Measurements from ENCODE around the gene UNC93A. TPM values are rescaled to one million over a fixed set of nuclear protein-coding genes. Genes with fewer than 3 reads are reported as not detected.
"Not testable (repeated sequence)": the region's sequence is repeated elsewhere in the genome, so short reads cannot be mapped to it uniquely, and the experiment has no call there.

Gene UNC93A
- total RNA-seq, 2 experiments from 2014 or later: not detected

GRCh38 chr6:167285077-167285770 is 5.9 kb upstream of the UNC93A start:
- ChIA-PET POLR2A (no interaction called here), CTCF (ENCODE audit: unreplicated experiment) (no interaction called here)
- Histone ChIP-seq H3K27ac (ENCODE audit: low read depth, low read length, poor library complexity, severe bottlenecking) (no peak overlapping the region), H3K79me2 (ENCODE audit: insufficient read depth, low read depth, low read length) (no peaks in the 10 kb centered on the region), H3K36me3 (ENCODE audit: insufficient read depth, low read length) (no peaks in the 10 kb centered on the region), H2AFZ (ENCODE audit: low read length) (no peak overlapping the region), H3K9me3 (ENCODE audit: low read length) (no peaks in the 10 kb centered on the region), H3K4me1 (ENCODE audit: insufficient read depth, low read length, poor library complexity, severe bottlenecking) (no peaks in the 10 kb centered on the region), H3K4me2 (ENCODE audit: low read length) (no peak overlapping the region), H3K4me3 (ENCODE audit: low read depth, low read length, poor library complexity, severe bottlenecking) (no peak overlapping the region), H3K9me2 (ENCODE audit: insufficient read depth, low read length) (no peaks in the 10 kb centered on the region), H4K20me1 (ENCODE audit: insufficient read depth, low read length) (no peaks in the 10 kb centered on the region)
- no TSS peak for BruUV-seq (replicated peaks)
- no peak for TF ChIP-seq EZH2phosphoT487 (IDR thresholded peaks at IDR 0.05; ENCODE audit: borderline replicate concordance, low read depth, low read length)
- TF ChIP-seq, protein P1, sequence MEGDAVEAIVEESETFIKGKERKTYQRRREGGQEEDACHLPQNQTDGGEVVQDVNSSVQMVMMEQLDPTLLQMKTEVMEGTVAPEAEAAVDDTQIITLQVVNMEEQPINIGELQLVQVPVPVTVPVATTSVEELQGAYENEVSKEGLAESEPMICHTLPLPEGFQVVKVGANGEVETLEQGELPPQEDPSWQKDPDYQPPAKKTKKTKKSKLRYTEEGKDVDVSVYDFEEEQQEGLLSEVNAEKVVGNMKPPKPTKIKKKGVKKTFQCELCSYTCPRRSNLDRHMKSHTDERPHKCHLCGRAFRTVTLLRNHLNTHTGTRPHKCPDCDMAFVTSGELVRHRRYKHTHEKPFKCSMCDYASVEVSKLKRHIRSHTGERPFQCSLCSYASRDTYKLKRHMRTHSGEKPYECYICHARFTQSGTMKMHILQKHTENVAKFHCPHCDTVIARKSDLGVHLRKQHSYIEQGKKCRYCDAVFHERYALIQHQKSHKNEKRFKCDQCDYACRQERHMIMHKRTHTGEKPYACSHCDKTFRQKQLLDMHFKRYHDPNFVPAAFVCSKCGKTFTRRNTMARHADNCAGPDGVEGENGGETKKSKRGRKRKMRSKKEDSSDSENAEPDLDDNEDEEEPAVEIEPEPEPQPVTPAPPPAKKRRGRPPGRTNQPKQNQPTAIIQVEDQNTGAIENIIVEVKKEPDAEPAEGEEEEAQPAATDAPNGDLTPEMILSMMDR (conservative IDR thresholded peaks at IDR 0.05; ENCODE audit: low read length): no peak
- intact Hi-C loops (cut with micrococcal nuclease; ENCODE audit: unreplicated experiment): no loop called here
- no peak for DNase-seq (ENCODE audit: low spot score)

DNA sequence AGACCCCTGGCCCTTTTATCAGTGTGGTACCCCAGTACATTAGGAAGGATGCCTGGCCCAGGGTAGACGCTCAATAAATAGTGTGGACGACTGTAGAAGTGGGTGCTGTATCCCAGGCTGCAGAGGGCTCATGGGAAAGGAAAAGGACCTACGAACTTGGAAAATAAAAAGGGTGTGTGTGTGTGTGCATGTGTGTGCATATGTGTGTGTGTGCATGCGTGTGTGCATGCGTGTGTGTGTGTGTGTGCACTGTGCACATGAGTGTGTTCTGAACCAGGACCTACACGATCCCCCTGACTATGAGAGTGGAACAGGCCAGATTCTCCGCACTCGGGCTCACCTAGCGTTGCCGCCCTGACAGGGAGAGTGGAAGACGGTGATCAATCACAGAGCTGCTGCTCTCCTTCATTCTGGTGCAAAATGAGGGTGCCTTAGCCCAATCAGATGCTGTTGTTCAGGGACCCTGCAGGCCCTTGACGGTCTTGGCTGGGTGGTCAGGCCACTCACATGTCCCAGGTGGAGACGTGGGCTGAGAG is 3.5 kb upstream of the UNC93A start:
- no peak for TF ChIP-seq EZH2phosphoT487 (IDR thresholded peaks at IDR 0.05; ENCODE audit: borderline replicate concordance, low read depth, low read length)
- TF ChIP-seq, protein P1 (conservative IDR thresholded peaks at IDR 0.05; ENCODE audit: low read length): no peak
- ChIA-PET POLR2A (no interaction called here), CTCF (ENCODE audit: unreplicated experiment) (no interaction called here)

GRCh38 chr6:167288591-167289225 is 2.4 kb upstream of the UNC93A start:
- H3K9me3 ChIP-seq (ENCODE audit: low read length); H3K36me3 ChIP-seq (ENCODE audit: insufficient read depth, low read length); H2AFZ ChIP-seq (ENCODE audit: low read length); CTCF ChIA-PET (ENCODE audit: unreplicated experiment); H3K4me3 ChIP-seq (ENCODE audit: low read depth, low read length, poor library complexity, severe bottlenecking); POLR2A ChIA-PET; H3K27ac ChIP-seq (ENCODE audit: low read depth, low read length, poor library complexity, severe bottlenecking); H3K9me2 ChIP-seq (ENCODE audit: insufficient read depth, low read length); H3K4me2 ChIP-seq (ENCODE audit: low read length); intact Hi-C loops (cut with micrococcal nuclease; ENCODE audit: unreplicated experiment); H4K20me1 ChIP-seq (ENCODE audit: insufficient read depth, low read length); BruUV-seq (replicated peaks); H3K79me2 ChIP-seq (ENCODE audit: insufficient read depth, low read depth, low read length); H3K4me1 ChIP-seq (ENCODE audit: insufficient read depth, low read length, poor library complexity, severe bottlenecking): not testable (repeated sequence)
- peak; percentile 54 for DNase-seq (ENCODE audit: low spot score)
- TF ChIP-seq, protein P1 (conservative IDR thresholded peaks at IDR 0.05; ENCODE audit: low read length): peak; percentile 80

More for the DNA sequence above, 3.5 kb upstream of the UNC93A start:
- Histone ChIP-seq H3K4me3 (ENCODE audit: low read depth, low read length, poor library complexity, severe bottlenecking) (no peak overlapping the region), H3K79me2 (ENCODE audit: insufficient read depth, low read depth, low read length) (no peaks in the 10 kb centered on the region), H3K4me1 (ENCODE audit: insufficient read depth, low read length, poor library complexity, severe bottlenecking) (no peaks in the 10 kb centered on the region), H2AFZ (ENCODE audit: low read length) (no peak overlapping the region), H3K36me3 (ENCODE audit: insufficient read depth, low read length) (no peaks in the 10 kb centered on the region), H3K4me2 (ENCODE audit: low read length) (no peak overlapping the region), H3K27ac (ENCODE audit: low read depth, low read length, poor library complexity, severe bottlenecking) (no peak overlapping the region), H4K20me1 (ENCODE audit: insufficient read depth, low read length) (no peaks in the 10 kb centered on the region), H3K9me3 (ENCODE audit: low read length) (no peaks in the 10 kb centered on the region), H3K9me2 (ENCODE audit: insufficient read depth, low read length) (no peaks in the 10 kb centered on the region)
- intact Hi-C loops (cut with micrococcal nuclease; ENCODE audit: unreplicated experiment): no loop called here
- no TSS peak for BruUV-seq (replicated peaks)
- no peak for DNase-seq (ENCODE audit: low spot score)

DNA sequence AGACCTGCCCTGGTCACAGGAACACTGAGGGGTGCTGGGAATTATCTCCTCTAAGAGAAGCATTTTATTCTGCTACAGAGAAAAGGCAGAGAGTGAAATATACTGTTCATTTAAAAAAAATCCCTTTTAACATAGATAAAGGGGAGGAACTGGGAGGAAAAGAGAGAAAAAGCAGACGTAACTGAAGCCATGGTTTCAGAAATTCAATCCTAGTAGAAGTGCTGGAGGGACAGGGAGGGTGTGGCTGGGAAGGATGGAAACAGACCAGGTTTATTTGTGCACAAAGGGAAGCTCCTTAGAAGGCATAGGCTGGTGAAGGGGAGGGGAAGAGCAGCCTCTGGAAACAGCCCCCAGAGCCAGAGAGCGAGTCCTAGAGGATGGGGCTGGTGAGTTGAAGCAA is 1.8 kb upstream of the UNC93A start:
- H3K9me2 ChIP-seq (ENCODE audit: insufficient read depth, low read length); H3K4me1 ChIP-seq (ENCODE audit: insufficient read depth, low read length, poor library complexity, severe bottlenecking); CTCF ChIA-PET (ENCODE audit: unreplicated experiment); H4K20me1 ChIP-seq (ENCODE audit: insufficient read depth, low read length); H3K4me2 ChIP-seq (ENCODE audit: low read length); H3K4me3 ChIP-seq (ENCODE audit: low read depth, low read length, poor library complexity, severe bottlenecking); H3K36me3 ChIP-seq (ENCODE audit: insufficient read depth, low read length); POLR2A ChIA-PET; H3K27ac ChIP-seq (ENCODE audit: low read depth, low read length, poor library complexity, severe bottlenecking); BruUV-seq (replicated peaks); intact Hi-C loops (cut with micrococcal nuclease; ENCODE audit: unreplicated experiment); H3K79me2 ChIP-seq (ENCODE audit: insufficient read depth, low read depth, low read length); H2AFZ ChIP-seq (ENCODE audit: low read length); DNase-seq (ENCODE audit: low spot score); H3K9me3 ChIP-seq (ENCODE audit: low read length): not testable (repeated sequence)
